Upper lobe of right lung (tissue), 1 donor: ENCODE results near the gene PIKFYVE. TPM values are rescaled to one million over a fixed set of nuclear protein-coding genes. Genes with fewer than 3 reads are reported as not detected.
A peak's percentile ranks its signal among the peaks of the same experiment; 100 is the strongest.

Source experiments
- ATAC-seq: fragments of 200-7000 bp; cut with Tn5 transposase; one replicate; pipeline ENCODE4 v1.9.1; 2020; ENCODE audit warnings: mild to moderate bottlenecking, moderate library complexity
- DNase-seq: peaks from one replicate; pipeline ENCODE4 v3.0.0-alpha.2; 2020
- H3K27ac ChIP-seq: fragments of 200-600 bp; one replicate; pipeline ENCODE4 v1.8.0; 2022
- H3K27me3 ChIP-seq: fragments of 200-600 bp; one replicate; pipeline ENCODE4 v1.8.0; 2022; ENCODE audit warnings: mild to moderate bottlenecking
- H3K36me3 ChIP-seq: fragments of 200-600 bp; one replicate; pipeline ENCODE4 v1.8.0; 2022
- H3K4me1 ChIP-seq: fragments of 200-600 bp; one replicate; pipeline ENCODE4 v1.8.0; 2022
- H3K4me3 ChIP-seq: fragments of 200-600 bp; one replicate; pipeline ENCODE4 v1.8.0; 2022; ENCODE audit warnings: mild to moderate bottlenecking
- H3K9me3 ChIP-seq: fragments of 200-600 bp; one replicate; pipeline ENCODE4 v1.8.0; 2022
- intact Hi-C: fragments of 100-400 bp; cut with DNase I; formaldehyde crosslinking; loops from one replicate; pipeline ENCODE4 v1.11.0; 2022
- total RNA-seq: library from RNA; stranded (reverse); fragmentation: NEBNext Ultra II Directional; extraction: Animal tissue kit (Norgen Biotek cat#: 25700); gene quantifications from one replicate; pipeline ENCODE4 v1.2.1, GENCODE V29; 2021
- TF ChIP-seq, protein P1 (sequence below): fragments of 200-600 bp; IDR thresholded peaks from one replicate; pipeline ENCODE4 v1.8.0; 2022; ENCODE audit warnings: antibody characterized with exemption
- donor health status: DM: no; HTN: yes; CAD: no; lungs with severe emphysema.

PIKFYVE gene
- total RNA-seq, 1 donor from 2014 or later = 32.5 TPM

DNA sequence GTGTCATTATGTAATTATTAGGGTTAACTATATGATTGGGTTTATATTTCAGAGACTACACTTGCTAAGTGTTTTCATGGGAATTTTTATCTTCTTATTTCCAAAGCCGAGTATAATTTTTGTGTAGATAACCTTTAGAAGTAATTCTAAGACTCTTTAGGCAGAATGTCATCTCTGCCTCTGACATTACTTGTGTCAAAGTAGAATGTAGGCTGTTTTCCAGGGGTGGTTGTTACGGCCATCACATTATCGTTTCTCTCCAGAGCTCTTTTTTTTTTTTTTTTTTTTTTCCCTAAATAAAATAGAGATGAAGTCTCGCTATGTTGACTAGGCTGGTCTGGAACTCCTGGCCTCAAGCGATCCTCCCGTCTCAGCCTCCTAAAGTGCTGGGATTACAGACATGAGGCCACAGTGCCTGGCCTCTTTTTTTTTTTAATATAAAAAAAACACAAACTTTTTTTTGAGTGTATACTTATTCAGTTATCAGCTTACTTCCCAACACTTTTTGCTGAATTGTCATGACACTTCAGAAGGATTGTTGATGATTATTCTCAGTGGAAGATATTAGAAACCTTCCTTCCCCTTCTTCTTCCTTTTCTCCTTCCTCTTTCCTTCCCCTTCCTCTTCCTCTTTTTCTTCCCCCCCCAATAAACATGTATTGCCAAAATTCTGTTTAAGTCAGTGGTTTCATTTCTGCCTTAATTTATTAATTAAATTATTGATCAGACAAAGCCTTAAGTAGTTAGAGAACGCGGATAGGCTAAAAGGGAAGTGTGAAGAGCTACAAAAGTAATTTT, 2.3 kb downstream of the PIKFYVE start:
- Histone ChIP-seq H3K4me1 (peaks cover 31% of the 10 kb centered on the region), H3K9me3 (no peaks in the 10 kb centered on the region), H3K36me3 (peaks cover 23% of the 10 kb centered on the region), H3K4me3 (no peak overlapping the region), H3K27ac (no peak overlapping the region), H3K27me3 (no peaks in the 10 kb centered on the region)
- DNase-seq (no peak), ATAC-seq (no peak)
- intact Hi-C loops = no loop called here
- TF ChIP-seq, protein P1, sequence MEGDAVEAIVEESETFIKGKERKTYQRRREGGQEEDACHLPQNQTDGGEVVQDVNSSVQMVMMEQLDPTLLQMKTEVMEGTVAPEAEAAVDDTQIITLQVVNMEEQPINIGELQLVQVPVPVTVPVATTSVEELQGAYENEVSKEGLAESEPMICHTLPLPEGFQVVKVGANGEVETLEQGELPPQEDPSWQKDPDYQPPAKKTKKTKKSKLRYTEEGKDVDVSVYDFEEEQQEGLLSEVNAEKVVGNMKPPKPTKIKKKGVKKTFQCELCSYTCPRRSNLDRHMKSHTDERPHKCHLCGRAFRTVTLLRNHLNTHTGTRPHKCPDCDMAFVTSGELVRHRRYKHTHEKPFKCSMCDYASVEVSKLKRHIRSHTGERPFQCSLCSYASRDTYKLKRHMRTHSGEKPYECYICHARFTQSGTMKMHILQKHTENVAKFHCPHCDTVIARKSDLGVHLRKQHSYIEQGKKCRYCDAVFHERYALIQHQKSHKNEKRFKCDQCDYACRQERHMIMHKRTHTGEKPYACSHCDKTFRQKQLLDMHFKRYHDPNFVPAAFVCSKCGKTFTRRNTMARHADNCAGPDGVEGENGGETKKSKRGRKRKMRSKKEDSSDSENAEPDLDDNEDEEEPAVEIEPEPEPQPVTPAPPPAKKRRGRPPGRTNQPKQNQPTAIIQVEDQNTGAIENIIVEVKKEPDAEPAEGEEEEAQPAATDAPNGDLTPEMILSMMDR = no peak

DNA sequence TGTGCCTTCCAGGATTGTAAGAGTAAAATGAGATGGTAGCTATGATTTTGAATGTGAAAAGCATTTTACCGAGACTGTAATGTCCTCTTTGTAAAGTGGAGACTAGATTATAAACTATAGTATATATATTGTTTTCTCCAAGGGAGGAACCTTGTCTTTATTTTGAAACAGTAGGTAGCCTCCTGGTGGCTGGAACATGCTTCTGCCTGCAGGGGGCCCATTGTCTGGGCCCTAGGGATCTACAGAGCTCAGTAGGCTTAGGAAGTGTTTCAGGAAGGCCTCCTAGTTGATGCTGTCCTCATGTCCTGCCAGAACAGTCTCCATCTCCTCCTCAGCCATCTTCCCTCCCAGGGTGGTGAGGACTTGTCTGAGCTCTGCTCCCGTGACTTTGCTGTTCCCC, 3.0 kb downstream of the PIKFYVE start:
- no peaks in the 10 kb centered on the region for H3K9me3 ChIP-seq
- no peak for ATAC-seq
- H3K27me3 ChIP-seq = no peaks in the 10 kb centered on the region
- no peak overlapping the region for H3K27ac ChIP-seq
- TF ChIP-seq, protein P1 = peak; percentile 19
- no peak for DNase-seq
- H3K4me3 ChIP-seq = no peak overlapping the region
- H3K36me3 ChIP-seq = peaks cover 31% of the 10 kb centered on the region
- intact Hi-C loops = no loop called here
- peaks cover 31% of the 10 kb centered on the region for H3K4me1 ChIP-seq

DNA sequence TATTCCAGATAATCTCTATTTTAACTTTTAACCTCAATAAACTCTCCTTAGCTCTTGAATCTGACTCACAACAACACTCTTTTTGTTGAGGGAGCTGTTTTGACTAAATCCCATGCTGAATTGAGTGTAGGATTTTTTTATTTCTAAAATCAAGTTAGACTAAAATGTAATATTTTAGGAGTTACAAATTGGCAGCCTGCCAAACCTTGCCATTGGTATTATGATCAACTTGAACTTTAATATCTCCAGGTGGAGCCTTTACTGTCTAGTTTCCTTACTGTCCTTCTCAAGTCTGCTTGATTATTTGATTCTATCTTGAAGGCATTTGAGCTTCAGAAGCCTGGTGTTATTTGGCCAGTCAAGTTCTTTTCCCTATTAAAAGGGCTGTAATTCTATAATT, 8.7 kb downstream of the PIKFYVE start:
- Histone ChIP-seq H3K4me3 (no peak overlapping the region), H3K36me3 (peaks cover 80% of the 10 kb centered on the region), H3K9me3 (no peaks in the 10 kb centered on the region), H3K4me1 (no peaks in the 10 kb centered on the region), H3K27me3 (no peaks in the 10 kb centered on the region), H3K27ac (no peak overlapping the region)
- TF ChIP-seq, protein P1 = no peak
- intact Hi-C loops = no loop called here
- ATAC-seq (no peak), DNase-seq (no peak)

DNA sequence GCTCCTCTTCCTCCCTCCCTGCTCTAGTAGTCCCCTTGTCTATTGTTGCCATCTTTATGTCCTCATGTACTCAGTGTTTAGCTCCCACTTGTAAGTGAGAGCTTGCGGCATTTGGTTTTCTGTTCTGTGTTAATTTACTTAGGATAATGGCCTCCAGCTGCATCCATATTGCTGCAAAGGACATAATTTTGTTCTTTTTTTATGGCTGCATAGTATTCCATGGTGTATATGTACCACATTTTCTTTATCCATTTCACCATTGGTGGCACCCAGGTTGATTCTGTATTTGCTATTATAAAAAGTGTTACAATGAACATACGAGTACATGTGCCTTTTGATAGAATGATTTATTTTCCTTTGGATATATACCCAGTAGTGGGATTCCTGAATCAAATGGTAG, 12.5 kb downstream of the PIKFYVE start:
- Histone ChIP-seq H3K4me1 (no peaks in the 10 kb centered on the region), H3K36me3 (peaks cover 78% of the 10 kb centered on the region), H3K4me3 (no peak overlapping the region), H3K27ac (no peak overlapping the region), H3K9me3 (no peaks in the 10 kb centered on the region), H3K27me3 (no peaks in the 10 kb centered on the region)
- ATAC-seq (no peak), DNase-seq (no peak)
- intact Hi-C loops = no loop called here
- TF ChIP-seq, protein P1 = no peak

DNA sequence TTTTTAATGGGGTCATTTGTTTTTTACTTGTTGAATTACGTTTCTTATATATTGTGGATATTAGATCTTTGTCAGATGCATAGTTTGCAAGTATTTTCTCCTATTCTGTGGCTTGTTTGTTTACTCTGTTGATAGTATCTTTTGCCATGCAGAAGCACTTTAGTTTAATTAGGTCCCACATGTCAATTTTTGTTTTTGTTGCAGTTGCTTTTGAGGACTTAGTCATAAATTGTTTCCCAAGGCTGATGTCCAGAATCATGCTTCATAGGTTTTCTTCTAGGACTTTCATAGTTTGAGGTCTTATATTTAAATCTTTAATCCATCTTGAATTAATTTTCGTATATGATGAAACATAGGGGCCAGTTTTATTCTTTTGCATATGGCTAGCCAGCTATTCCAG, 13.2 kb downstream of the PIKFYVE start:
- TF ChIP-seq, protein P1 = no peak
- no peak overlapping the region for H3K27ac ChIP-seq
- intact Hi-C loops = no loop called here
- no peaks in the 10 kb centered on the region for H3K9me3 ChIP-seq
- H3K4me1 ChIP-seq = no peaks in the 10 kb centered on the region
- H3K36me3 ChIP-seq = peaks cover 76% of the 10 kb centered on the region
- no peaks in the 10 kb centered on the region for H3K27me3 ChIP-seq
- DNase-seq = no peak
- no peak for ATAC-seq
- H3K4me3 ChIP-seq = no peak overlapping the region
